GM12878 (cell line): ENCODE measurements around the gene TTC31. TPM values are rescaled to one million over a fixed set of nuclear protein-coding genes. Genes with fewer than 3 reads are reported as not detected.
A peak's percentile ranks its signal among the peaks of the same experiment; 100 is the strongest.

ENCODE experiments used
- HDGF ChIP-seq: fragments of 450-650 bp; IDR thresholded peaks from 2 replicates; pipeline ENCODE4 v1.6.1; 2016; ENCODE audit warnings: antibody characterized with exemption
- RUNX3 ChIP-seq: IDR thresholded peaks from 2 replicates; pipeline ENCODE4 v1.6.1; 2012; ENCODE audit warnings: low read length, inconsistent platforms
- SPI1 ChIP-seq: IDR thresholded peaks from 2 replicates; pipeline ENCODE4 v1.6.1; 2011; ENCODE audit warnings: low read depth, mild to moderate bottlenecking, low read length, moderate library complexity, borderline replicate concordance; ENCODE audit not compliant: insufficient read depth
- YBX1 ChIP-seq: fragments of 450-650 bp; IDR thresholded peaks from 2 replicates; pipeline ENCODE4 v1.6.1; 2016; ENCODE audit warnings: antibody characterized with exemption
- polyA plus RNA-seq, 11 experiments: library from polyadenylated mRNA; depleted of rRNA in 4 of 11; unstranded in 6 of 11; stranded (reverse) in 5 of 11; fragments of >200 nt; fragmentation: Nextera tagmentation in 4 of 11; fragmentation: Illumina TruSeq in 1 of 11; extraction: Ambion mirVana in 4 of 11; extraction: Trizol in 1 of 11; gene quantifications; 1 replicate in 1 of 11; 2 replicates in 10 of 11; pipeline versions ENCODE4 v1.2.1 to v1.2.3, GENCODE V29; 2011 to 2016; ENCODE audit warnings: inconsistent platforms in 2 of 11, missing spikeins in 2 of 11, low read depth in 1 of 11
- total RNA-seq, 4 experiments: library from RNA; depleted of rRNA in 3 of 4; stranded (reverse); fragments of >200 nt in 3 of 4; fragmentation: Illumina TruSeq in 1 of 4; extraction: Trizol in 1 of 4; gene quantifications; 2 replicates each; pipeline versions ENCODE4 v1.2.1 to v1.2.3, GENCODE V29; 2013 to 2021
- TF ChIP-seq, protein P1 (sequence below): fragments of 450-650 bp; IDR thresholded peaks from 2 replicates; pipeline ENCODE4 v1.6.1; 2017; ENCODE audit warnings: mild to moderate bottlenecking, moderate library complexity
- TF ChIP-seq, protein P2 (sequence below): IDR thresholded peaks from 2 replicates; pipeline ENCODE4 v1.6.1; 2012; ENCODE audit warnings: low read depth, low read length, improper control_type of control experiment
- TF ChIP-seq, protein P3 (sequence below): IDR thresholded peaks from 2 replicates; pipeline ENCODE4 v1.6.1; 2011; ENCODE audit warnings: low read depth, mild to moderate bottlenecking, low read length, moderate library complexity, borderline replicate concordance; ENCODE audit errors: extremely low read depth

Gene TTC31
- total and polyA plus RNA-seq, 10 of the 15 experiments (the other 5 are each of a cell fraction or from before 2014, with no cell fraction given), result 6.5 to 34.9 (median 25.9) TPM

GRCh38 chr2:74530239-74531187 lies 47.6 kb downstream of the TTC31 start (continued):
- TF ChIP-seq, protein P1, sequence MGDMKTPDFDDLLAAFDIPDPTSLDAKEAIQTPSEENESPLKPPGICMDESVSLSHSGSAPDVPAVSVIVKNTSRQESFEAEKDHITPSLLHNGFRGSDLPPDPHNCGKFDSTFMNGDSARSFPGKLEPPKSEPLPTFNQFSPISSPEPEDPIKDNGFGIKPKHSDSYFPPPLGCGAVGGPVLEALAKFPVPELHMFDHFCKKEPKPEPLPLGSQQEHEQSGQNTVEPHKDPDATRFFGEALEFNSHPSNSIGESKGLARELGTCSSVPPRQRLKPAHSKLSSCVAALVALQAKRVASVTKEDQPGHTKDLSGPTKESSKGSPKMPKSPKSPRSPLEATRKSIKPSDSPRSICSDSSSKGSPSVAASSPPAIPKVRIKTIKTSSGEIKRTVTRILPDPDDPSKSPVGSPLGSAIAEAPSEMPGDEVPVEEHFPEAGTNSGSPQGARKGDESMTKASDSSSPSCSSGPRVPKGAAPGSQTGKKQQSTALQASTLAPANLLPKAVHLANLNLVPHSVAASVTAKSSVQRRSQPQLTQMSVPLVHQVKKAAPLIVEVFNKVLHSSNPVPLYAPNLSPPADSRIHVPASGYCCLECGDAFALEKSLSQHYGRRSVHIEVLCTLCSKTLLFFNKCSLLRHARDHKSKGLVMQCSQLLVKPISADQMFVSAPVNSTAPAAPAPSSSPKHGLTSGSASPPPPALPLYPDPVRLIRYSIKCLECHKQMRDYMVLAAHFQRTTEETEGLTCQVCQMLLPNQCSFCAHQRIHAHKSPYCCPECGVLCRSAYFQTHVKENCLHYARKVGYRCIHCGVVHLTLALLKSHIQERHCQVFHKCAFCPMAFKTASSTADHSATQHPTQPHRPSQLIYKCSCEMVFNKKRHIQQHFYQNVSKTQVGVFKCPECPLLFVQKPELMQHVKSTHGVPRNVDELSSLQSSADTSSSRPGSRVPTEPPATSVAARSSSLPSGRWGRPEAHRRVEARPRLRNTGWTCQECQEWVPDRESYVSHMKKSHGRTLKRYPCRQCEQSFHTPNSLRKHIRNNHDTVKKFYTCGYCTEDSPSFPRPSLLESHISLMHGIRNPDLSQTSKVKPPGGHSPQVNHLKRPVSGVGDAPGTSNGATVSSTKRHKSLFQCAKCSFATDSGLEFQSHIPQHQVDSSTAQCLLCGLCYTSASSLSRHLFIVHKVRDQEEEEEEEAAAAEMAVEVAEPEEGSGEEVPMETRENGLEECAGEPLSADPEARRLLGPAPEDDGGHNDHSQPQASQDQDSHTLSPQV, result no peak
- TF ChIP-seq, protein P2, sequence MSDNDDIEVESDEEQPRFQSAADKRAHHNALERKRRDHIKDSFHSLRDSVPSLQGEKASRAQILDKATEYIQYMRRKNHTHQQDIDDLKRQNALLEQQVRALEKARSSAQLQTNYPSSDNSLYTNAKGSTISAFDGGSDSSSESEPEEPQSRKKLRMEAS, result peak; percentile 64; the same call in 1 of the 2 replicates
- TF ChIP-seq HDGF (peak; percentile 76; the same call in 1 of the 2 replicates), RUNX3 (no peak), YBX1 (no peak), SPI1 (peak; percentile 16; the same call in 1 of the 2 replicates)
- TF ChIP-seq, protein P3, sequence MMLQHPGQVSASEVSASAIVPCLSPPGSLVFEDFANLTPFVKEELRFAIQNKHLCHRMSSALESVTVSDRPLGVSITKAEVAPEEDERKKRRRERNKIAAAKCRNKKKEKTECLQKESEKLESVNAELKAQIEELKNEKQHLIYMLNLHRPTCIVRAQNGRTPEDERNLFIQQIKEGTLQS, result no peak
